WTC11 (cell line): ENCODE results near the gene ITSN1. TPM values are rescaled to one million over a fixed set of nuclear protein-coding genes. Genes with fewer than 3 reads are reported as not detected.

Source experiments
- ATAC-seq: fragments of 200-7000 bp; cut with Tn5 transposase; 2 replicates; pipeline ENCODE4 v1.10.0; 2021; ENCODE audit warnings: mild to moderate bottlenecking, moderate library complexity
- CTCF ChIA-PET: fragments of 300-600 bp; sonication (Branson Sonifier 250); formaldehyde crosslinking; loops from one replicate; lab custom pipeline; 2021; ENCODE audit warnings: antibody characterized with exemption; lab: Charles Lee
- POLR2A ChIA-PET: fragments of 350-600 bp; sonication (Branson Sonifier 250); formaldehyde crosslinking; loops from one replicate; lab custom pipeline; 2021; ENCODE audit warnings: antibody characterized with exemption; lab: Charles Lee
- DNase-seq: peaks from one replicate; pipeline ENCODE4 v3.0.0; 2021; ENCODE audit warnings: low spot score
- H3K27ac Mint-ChIP-seq: 2 replicates; pipeline ENCODE4 v1.8.0; 2021; ENCODE audit warnings: mixed read lengths
- H3K27me3 Mint-ChIP-seq: 2 replicates; pipeline ENCODE4 v1.8.0; 2021; ENCODE audit warnings: low read depth, mild to moderate bottlenecking, moderate library complexity, mixed read lengths
- H3K36me3 Mint-ChIP-seq: 2 replicates; pipeline ENCODE4 v1.8.0; 2021; ENCODE audit warnings: mixed read lengths
- H3K4me1 Mint-ChIP-seq: 2 replicates; pipeline ENCODE4 v1.8.0; 2022; ENCODE audit warnings: mixed read lengths
- H3K4me3 Mint-ChIP-seq: 2 replicates; pipeline ENCODE4 v1.8.0; 2021; ENCODE audit warnings: mild to moderate bottlenecking, moderate library complexity, mixed read lengths
- H3K9me3 Mint-ChIP-seq: 2 replicates; pipeline ENCODE4 v1.8.0; 2021; ENCODE audit warnings: mixed read lengths
- ESRRA ChIP-seq: sonication (generic); formaldehyde crosslinking; IDR thresholded peaks from 2 replicates; pipeline ENCODE4 v1.8.1; 2022; ENCODE audit warnings: mild to moderate bottlenecking, missing genetic modification reagents, borderline replicate concordance
- IRF1 ChIP-seq: sonication (generic); formaldehyde crosslinking; IDR thresholded peaks from 2 replicates; pipeline ENCODE4 v1.8.0; 2023; ENCODE audit warnings: missing genetic modification reagents
- MYBL2 ChIP-seq: sonication (generic); formaldehyde crosslinking; IDR thresholded peaks from 2 replicates; pipeline ENCODE4 v1.8.1; 2023; ENCODE audit warnings: mild to moderate bottlenecking, moderate library complexity, missing genetic modification reagents
- NFATC4 ChIP-seq: fragments of 250-450 bp; sonication (Bioruptor Pico); IDR thresholded peaks from 2 replicates; pipeline ENCODE4 v1.9.0; 2021; ENCODE audit warnings: mild to moderate bottlenecking
- NR3C1 ChIP-seq: sonication (generic); formaldehyde crosslinking; conservative IDR thresholded peaks from 2 replicates; pipeline ENCODE4 v1.8.1; 2023; ENCODE audit warnings: low read depth, mild to moderate bottlenecking, missing genetic modification reagents
- RORB ChIP-seq: fragments of 250-450 bp; sonication (Bioruptor Pico); IDR thresholded peaks from 2 replicates; pipeline ENCODE4 v1.9.0; 2021; ENCODE audit warnings: mild to moderate bottlenecking
- TEAD4 ChIP-seq: sonication (generic); formaldehyde crosslinking; IDR thresholded peaks from 2 replicates; pipeline ENCODE4 v1.8.0; 2022; ENCODE audit warnings: mild to moderate bottlenecking, missing genetic modification reagents
- ZNF396 ChIP-seq: fragments of 250-450 bp; sonication (Bioruptor Pico); IDR thresholded peaks from 2 replicates; pipeline ENCODE4 v1.8.0; 2021; ENCODE audit warnings: mild to moderate bottlenecking, moderate library complexity, borderline replicate concordance
- ZNF425 ChIP-seq: fragments of 250-450 bp; sonication (Bioruptor Pico); conservative IDR thresholded peaks from 2 replicates; pipeline ENCODE4 v1.9.0; 2021; ENCODE audit warnings: mild to moderate bottlenecking
- total RNA-seq: library from RNA; stranded (reverse); gene quantifications from 3 replicates; pipeline ENCODE4 v1.2.3, GENCODE V29; 2021
- TF ChIP-seq, protein P1 (sequence below): sonication (generic); formaldehyde crosslinking; IDR thresholded peaks from 2 replicates; pipeline ENCODE4 v1.8.0; 2022; ENCODE audit warnings: missing genetic modification reagents
- TF ChIP-seq, protein P2 (sequence below): fragments of 200-600 bp; IDR thresholded peaks from 2 replicates; pipeline ENCODE4 v1.8.0; 2022; ENCODE audit warnings: antibody characterized with exemption
- TF ChIP-seq, protein P3 (sequence below): fragments of 250-450 bp; sonication (Bioruptor Pico); IDR thresholded peaks from 2 replicates; pipeline ENCODE4 v1.8.0; 2021; ENCODE audit warnings: mild to moderate bottlenecking
- TF ChIP-seq, protein P4 (sequence below): sonication (generic); formaldehyde crosslinking; IDR thresholded peaks from 2 replicates; pipeline ENCODE4 v1.8.1; 2023; ENCODE audit warnings: mild to moderate bottlenecking, missing genetic modification reagents
- TF ChIP-seq, protein P5 (sequence below): fragments of 250-450 bp; sonication (Bioruptor Pico); IDR thresholded peaks from 2 replicates; pipeline ENCODE4 v1.9.0; 2021; ENCODE audit warnings: mild to moderate bottlenecking
- TF ChIP-seq, protein P6 (sequence below): sonication (generic); formaldehyde crosslinking; IDR thresholded peaks from 2 replicates; pipeline ENCODE4 v1.8.0; 2022; ENCODE audit warnings: mild to moderate bottlenecking, missing genetic modification reagents

Gene ITSN1
- total RNA-seq, 1 experiment from 2014 or later: 69.6 TPM

DNA sequence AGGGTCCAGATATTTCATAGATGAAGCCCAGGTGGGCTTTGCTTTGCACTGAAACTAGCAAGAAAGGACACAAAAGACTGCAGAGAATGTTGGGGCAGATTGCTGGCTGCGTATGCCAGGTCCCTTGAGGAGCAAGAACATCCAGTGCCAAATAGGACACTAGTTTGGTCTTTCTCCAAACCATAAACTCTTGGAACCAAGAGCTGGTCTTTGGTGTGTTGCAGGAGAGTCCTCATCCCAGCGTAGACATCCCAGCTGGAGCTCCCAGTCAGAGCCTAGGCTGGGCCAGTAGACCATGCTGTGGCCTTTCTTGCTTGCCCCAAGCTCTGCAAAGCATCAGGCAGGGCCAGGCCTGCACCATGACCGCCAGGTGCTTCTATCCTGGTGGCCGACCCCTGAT is 185.8 kb downstream of the ITSN1 start:
- CTCF ChIA-PET: no interaction called here
- Mint-ChIP-seq H3K9me3 (no peaks in the 10 kb centered on the region), H3K27ac (no peak overlapping the region), H3K4me3 (no peak overlapping the region), H3K4me1 (peaks cover 5% of the 10 kb centered on the region; the same call in 1 of the 2 replicates), H3K27me3 (no peaks in the 10 kb centered on the region), H3K36me3 (peaks cover 40% of the 10 kb centered on the region)
- DNase-seq (no peak), ATAC-seq (no peak)
- POLR2A ChIA-PET: no interaction called here
- TF ChIP-seq, protein P1, sequence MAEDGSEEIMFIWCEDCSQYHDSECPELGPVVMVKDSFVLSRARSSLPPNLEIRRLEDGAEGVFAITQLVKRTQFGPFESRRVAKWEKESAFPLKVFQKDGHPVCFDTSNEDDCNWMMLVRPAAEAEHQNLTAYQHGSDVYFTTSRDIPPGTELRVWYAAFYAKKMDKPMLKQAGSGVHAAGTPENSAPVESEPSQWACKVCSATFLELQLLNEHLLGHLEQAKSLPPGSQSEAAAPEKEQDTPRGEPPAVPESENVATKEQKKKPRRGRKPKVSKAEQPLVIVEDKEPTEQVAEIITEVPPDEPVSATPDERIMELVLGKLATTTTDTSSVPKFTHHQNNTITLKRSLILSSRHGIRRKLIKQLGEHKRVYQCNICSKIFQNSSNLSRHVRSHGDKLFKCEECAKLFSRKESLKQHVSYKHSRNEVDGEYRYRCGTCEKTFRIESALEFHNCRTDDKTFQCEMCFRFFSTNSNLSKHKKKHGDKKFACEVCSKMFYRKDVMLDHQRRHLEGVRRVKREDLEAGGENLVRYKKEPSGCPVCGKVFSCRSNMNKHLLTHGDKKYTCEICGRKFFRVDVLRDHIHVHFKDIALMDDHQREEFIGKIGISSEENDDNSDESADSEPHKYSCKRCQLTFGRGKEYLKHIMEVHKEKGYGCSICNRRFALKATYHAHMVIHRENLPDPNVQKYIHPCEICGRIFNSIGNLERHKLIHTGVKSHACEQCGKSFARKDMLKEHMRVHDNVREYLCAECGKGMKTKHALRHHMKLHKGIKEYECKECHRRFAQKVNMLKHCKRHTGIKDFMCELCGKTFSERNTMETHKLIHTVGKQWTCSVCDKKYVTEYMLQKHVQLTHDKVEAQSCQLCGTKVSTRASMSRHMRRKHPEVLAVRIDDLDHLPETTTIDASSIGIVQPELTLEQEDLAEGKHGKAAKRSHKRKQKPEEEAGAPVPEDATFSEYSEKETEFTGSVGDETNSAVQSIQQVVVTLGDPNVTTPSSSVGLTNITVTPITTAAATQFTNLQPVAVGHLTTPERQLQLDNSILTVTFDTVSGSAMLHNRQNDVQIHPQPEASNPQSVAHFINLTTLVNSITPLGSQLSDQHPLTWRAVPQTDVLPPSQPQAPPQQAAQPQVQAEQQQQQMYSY (CRISPR knock-in tag): no peak
- TF ChIP-seq, protein P2, sequence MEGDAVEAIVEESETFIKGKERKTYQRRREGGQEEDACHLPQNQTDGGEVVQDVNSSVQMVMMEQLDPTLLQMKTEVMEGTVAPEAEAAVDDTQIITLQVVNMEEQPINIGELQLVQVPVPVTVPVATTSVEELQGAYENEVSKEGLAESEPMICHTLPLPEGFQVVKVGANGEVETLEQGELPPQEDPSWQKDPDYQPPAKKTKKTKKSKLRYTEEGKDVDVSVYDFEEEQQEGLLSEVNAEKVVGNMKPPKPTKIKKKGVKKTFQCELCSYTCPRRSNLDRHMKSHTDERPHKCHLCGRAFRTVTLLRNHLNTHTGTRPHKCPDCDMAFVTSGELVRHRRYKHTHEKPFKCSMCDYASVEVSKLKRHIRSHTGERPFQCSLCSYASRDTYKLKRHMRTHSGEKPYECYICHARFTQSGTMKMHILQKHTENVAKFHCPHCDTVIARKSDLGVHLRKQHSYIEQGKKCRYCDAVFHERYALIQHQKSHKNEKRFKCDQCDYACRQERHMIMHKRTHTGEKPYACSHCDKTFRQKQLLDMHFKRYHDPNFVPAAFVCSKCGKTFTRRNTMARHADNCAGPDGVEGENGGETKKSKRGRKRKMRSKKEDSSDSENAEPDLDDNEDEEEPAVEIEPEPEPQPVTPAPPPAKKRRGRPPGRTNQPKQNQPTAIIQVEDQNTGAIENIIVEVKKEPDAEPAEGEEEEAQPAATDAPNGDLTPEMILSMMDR: no peak
- no peak for TF ChIP-seq ZNF396
- TF ChIP-seq, protein P3, sequence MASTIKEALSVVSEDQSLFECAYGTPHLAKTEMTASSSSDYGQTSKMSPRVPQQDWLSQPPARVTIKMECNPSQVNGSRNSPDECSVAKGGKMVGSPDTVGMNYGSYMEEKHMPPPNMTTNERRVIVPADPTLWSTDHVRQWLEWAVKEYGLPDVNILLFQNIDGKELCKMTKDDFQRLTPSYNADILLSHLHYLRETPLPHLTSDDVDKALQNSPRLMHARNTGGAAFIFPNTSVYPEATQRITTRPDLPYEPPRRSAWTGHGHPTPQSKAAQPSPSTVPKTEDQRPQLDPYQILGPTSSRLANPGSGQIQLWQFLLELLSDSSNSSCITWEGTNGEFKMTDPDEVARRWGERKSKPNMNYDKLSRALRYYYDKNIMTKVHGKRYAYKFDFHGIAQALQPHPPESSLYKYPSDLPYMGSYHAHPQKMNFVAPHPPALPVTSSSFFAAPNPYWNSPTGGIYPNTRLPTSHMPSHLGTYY (CRISPR knock-in tag): no peak
- no peak for TF ChIP-seq NR3C1 (CRISPR knock-in tag)
- no peak for TF ChIP-seq NFATC4 (CRISPR knock-in tag)
- no peak for TF ChIP-seq IRF1 (CRISPR knock-in tag)
- TF ChIP-seq, protein P4, sequence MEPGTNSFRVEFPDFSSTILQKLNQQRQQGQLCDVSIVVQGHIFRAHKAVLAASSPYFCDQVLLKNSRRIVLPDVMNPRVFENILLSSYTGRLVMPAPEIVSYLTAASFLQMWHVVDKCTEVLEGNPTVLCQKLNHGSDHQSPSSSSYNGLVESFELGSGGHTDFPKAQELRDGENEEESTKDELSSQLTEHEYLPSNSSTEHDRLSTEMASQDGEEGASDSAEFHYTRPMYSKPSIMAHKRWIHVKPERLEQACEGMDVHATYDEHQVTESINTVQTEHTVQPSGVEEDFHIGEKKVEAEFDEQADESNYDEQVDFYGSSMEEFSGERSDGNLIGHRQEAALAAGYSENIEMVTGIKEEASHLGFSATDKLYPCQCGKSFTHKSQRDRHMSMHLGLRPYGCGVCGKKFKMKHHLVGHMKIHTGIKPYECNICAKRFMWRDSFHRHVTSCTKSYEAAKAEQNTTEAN (CRISPR knock-in tag): no peak
- no peak for TF ChIP-seq ESRRA
- TF ChIP-seq TEAD4: no peak
- TF ChIP-seq, protein P5, sequence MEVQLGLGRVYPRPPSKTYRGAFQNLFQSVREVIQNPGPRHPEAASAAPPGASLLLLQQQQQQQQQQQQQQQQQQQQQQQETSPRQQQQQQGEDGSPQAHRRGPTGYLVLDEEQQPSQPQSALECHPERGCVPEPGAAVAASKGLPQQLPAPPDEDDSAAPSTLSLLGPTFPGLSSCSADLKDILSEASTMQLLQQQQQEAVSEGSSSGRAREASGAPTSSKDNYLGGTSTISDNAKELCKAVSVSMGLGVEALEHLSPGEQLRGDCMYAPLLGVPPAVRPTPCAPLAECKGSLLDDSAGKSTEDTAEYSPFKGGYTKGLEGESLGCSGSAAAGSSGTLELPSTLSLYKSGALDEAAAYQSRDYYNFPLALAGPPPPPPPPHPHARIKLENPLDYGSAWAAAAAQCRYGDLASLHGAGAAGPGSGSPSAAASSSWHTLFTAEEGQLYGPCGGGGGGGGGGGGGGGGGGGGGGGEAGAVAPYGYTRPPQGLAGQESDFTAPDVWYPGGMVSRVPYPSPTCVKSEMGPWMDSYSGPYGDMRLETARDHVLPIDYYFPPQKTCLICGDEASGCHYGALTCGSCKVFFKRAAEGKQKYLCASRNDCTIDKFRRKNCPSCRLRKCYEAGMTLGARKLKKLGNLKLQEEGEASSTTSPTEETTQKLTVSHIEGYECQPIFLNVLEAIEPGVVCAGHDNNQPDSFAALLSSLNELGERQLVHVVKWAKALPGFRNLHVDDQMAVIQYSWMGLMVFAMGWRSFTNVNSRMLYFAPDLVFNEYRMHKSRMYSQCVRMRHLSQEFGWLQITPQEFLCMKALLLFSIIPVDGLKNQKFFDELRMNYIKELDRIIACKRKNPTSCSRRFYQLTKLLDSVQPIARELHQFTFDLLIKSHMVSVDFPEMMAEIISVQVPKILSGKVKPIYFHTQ (CRISPR knock-in tag): no peak

- Mint-ChIP-seq H3K9me3 (no peaks in the 10 kb centered on the region), H3K36me3 (peaks cover 35% of the 10 kb centered on the region), H3K4me1 (peaks cover 5% of the 10 kb centered on the region; the same call in 1 of the 2 replicates), H3K27me3 (no peaks in the 10 kb centered on the region), H3K4me3 (no peak overlapping the region), H3K27ac (no peak overlapping the region)
- ChIA-PET CTCF (no interaction called here), POLR2A (no interaction called here)
- DNase-seq (no peak), ATAC-seq (no peak)
- no peak for TF ChIP-seq RORB (CRISPR knock-in tag)
- no peak for TF ChIP-seq MYBL2
- TF ChIP-seq, protein P5 (CRISPR knock-in tag): no peak
- TF ChIP-seq, protein P6, sequence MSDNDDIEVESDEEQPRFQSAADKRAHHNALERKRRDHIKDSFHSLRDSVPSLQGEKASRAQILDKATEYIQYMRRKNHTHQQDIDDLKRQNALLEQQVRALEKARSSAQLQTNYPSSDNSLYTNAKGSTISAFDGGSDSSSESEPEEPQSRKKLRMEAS (CRISPR knock-in tag): no peak
- TF ChIP-seq ZNF425 (CRISPR knock-in tag): no peak
These were observed 186.3 kb downstream of the ITSN1 start for GRCh38 chr21:33828577-33828976.
